Measurements from ENCODE around the gene LRIG1. TPM values are rescaled to one million over a fixed set of nuclear protein-coding genes. Genes with fewer than 3 reads are reported as not detected.

Gene LRIG1
- total RNA-seq, 1 experiment from 2014 or later: 2.2 TPM

DNA sequence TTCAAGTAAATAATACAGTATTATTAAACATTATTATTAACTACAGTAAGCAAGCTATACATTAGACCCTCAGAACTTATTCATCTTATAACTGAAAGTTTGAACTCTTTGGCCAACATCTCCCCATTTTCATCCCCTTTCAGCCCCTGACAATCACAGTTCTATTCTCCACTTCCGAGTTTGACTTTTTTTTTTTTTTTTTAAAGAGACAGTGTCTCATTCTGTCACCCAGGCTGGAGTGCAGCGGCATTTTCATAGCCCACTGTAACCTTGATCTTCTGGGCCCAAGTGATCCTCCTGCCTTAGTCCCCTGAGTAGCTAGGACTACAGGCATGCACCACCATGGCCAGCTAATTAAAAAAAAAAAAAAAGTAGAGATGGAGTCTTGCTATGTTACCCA, 41.3 kb upstream of the LRIG1 start:
- H3K9me2 ChIP-seq (replicated peaks; ENCODE audit: low read length): no peaks in the 10 kb centered on the region
- H3K27ac ChIP-seq (ENCODE audit: low read length): no peak overlapping the region
- ATAC-seq (no peak), DNase-seq (no peak)
- H3K4me3 ChIP-seq (ENCODE audit: low read length): no peak overlapping the region
- H2AFZ ChIP-seq (ENCODE audit: low read length): no peak overlapping the region
- H3K9ac ChIP-seq (ENCODE audit: low read length): no peak overlapping the region
- H3K9me3 ChIP-seq (ENCODE audit: low read length): no peaks in the 10 kb centered on the region
- ChIA-PET POLR2A (ENCODE audit: unreplicated experiment) (no interaction called here), CTCF (no interaction called here)
- H3K27me3 ChIP-seq (ENCODE audit: low read length): no peaks in the 10 kb centered on the region
- H3K4me2 ChIP-seq (ENCODE audit: low read length): no peak overlapping the region
- no peaks in the 10 kb centered on the region for H3K79me2 ChIP-seq (ENCODE audit: low read length)
- no TSS peak for BruUV-seq (replicated peaks)
- TF ChIP-seq, protein P1, sequence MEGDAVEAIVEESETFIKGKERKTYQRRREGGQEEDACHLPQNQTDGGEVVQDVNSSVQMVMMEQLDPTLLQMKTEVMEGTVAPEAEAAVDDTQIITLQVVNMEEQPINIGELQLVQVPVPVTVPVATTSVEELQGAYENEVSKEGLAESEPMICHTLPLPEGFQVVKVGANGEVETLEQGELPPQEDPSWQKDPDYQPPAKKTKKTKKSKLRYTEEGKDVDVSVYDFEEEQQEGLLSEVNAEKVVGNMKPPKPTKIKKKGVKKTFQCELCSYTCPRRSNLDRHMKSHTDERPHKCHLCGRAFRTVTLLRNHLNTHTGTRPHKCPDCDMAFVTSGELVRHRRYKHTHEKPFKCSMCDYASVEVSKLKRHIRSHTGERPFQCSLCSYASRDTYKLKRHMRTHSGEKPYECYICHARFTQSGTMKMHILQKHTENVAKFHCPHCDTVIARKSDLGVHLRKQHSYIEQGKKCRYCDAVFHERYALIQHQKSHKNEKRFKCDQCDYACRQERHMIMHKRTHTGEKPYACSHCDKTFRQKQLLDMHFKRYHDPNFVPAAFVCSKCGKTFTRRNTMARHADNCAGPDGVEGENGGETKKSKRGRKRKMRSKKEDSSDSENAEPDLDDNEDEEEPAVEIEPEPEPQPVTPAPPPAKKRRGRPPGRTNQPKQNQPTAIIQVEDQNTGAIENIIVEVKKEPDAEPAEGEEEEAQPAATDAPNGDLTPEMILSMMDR (conservative IDR thresholded peaks at IDR 0.05; ENCODE audit: low read depth, low read length): no peak
- TF ChIP-seq EZH2phosphoT487 (IDR thresholded peaks at IDR 0.05; ENCODE audit: borderline replicate concordance, low read length): no peak
- TF ChIP-seq EZH2 (IDR thresholded peaks at IDR 0.05; ENCODE audit: low read length, unreplicated experiment): no peak
- no peaks in the 10 kb centered on the region for H4K20me1 ChIP-seq (ENCODE audit: low read length)
- H3K36me3 ChIP-seq (ENCODE audit: low read depth, low read length): no peaks in the 10 kb centered on the region
- no peaks in the 10 kb centered on the region for H3K4me1 ChIP-seq (ENCODE audit: insufficient read depth, low read length)
- intact Hi-C loops (cut with micrococcal nuclease): no loop called here
- H3F3A ChIP-seq (ENCODE audit: low read length, unreplicated experiment): no peaks in the 10 kb centered on the region

DNA sequence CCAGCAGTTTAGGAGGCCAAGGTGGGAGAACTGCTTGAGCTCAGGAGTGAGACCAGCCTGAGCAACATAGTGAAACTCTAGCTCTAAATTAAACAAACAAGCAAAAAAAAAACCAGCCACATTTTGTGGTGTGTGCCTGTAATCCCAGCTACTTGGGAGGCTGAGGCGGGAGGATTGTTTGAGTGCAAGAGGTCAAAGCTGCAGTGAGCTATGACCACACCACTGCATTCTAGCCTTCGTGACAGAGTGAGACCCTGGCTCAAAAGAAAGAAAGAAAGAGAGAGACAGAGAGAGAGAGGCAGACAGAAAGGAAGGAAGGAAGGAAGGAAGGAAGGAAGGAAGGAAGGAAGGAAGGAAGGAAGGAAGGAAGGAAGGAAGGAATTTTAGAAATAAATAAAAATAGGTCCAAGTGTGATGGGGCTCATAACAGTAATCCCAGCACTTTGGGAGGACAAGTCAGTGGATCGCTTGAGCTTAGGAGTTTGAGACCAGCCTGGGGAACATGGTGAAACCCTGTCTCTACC, 38.7 kb upstream of the LRIG1 start:
- intact Hi-C loops (cut with micrococcal nuclease): no loop called here
- ChIA-PET POLR2A (ENCODE audit: unreplicated experiment) (no interaction called here), CTCF (no interaction called here)
- DNase-seq (no peak), ATAC-seq (no peak)
- Histone ChIP-seq H3K9ac (ENCODE audit: low read length) (no peak overlapping the region), H3F3A (ENCODE audit: low read length, unreplicated experiment) (no peaks in the 10 kb centered on the region), H3K9me3 (ENCODE audit: low read length) (no peaks in the 10 kb centered on the region), H3K27ac (ENCODE audit: low read length) (no peak overlapping the region), H4K20me1 (ENCODE audit: low read length) (no peaks in the 10 kb centered on the region), H3K9me2 (replicated peaks; ENCODE audit: low read length) (no peaks in the 10 kb centered on the region), H3K36me3 (ENCODE audit: low read depth, low read length) (no peaks in the 10 kb centered on the region), H3K4me1 (ENCODE audit: insufficient read depth, low read length) (no peaks in the 10 kb centered on the region), H3K79me2 (ENCODE audit: low read length) (no peaks in the 10 kb centered on the region), H3K4me2 (ENCODE audit: low read length) (no peak overlapping the region), H2AFZ (ENCODE audit: low read length) (no peak overlapping the region), H3K4me3 (ENCODE audit: low read length) (no peak overlapping the region), H3K27me3 (ENCODE audit: low read length) (no peaks in the 10 kb centered on the region)
- no peak for TF ChIP-seq EZH2 (IDR thresholded peaks at IDR 0.05; ENCODE audit: low read length, unreplicated experiment)
- TF ChIP-seq EZH2phosphoT487 (IDR thresholded peaks at IDR 0.05; ENCODE audit: borderline replicate concordance, low read length): no peak
- TF ChIP-seq, protein P1 (conservative IDR thresholded peaks at IDR 0.05; ENCODE audit: low read depth, low read length): no peak
- BruUV-seq (replicated peaks): no TSS peak

DNA sequence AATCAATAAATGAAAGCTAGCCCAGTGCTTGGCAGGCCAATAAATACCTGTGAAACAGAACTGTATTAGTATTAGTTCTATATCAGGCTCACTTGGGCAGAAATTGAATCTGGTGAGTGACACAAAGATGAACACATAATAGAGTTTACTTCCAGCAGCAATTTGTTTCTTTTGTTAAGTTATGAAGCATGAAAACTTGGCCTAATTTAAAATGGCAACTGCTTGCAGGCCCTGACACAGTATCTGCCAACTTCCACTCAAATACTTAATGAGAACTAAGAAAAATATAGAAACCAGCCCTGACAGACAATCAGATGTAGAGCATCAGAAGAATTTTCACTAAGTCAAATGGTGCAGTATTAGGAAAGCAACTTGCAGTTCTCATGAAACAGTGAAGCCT, 37.6 kb upstream of the LRIG1 start:
- Histone ChIP-seq H3K4me3 (ENCODE audit: low read length) (no peak overlapping the region), H3K9me2 (replicated peaks; ENCODE audit: low read length) (no peaks in the 10 kb centered on the region), H3K4me1 (ENCODE audit: insufficient read depth, low read length) (no peaks in the 10 kb centered on the region), H4K20me1 (ENCODE audit: low read length) (no peaks in the 10 kb centered on the region), H3K27me3 (ENCODE audit: low read length) (no peaks in the 10 kb centered on the region), H3K9ac (ENCODE audit: low read length) (no peak overlapping the region), H3F3A (ENCODE audit: low read length, unreplicated experiment) (no peaks in the 10 kb centered on the region), H3K79me2 (ENCODE audit: low read length) (no peaks in the 10 kb centered on the region), H3K4me2 (ENCODE audit: low read length) (no peak overlapping the region), H3K36me3 (ENCODE audit: low read depth, low read length) (no peaks in the 10 kb centered on the region), H3K9me3 (ENCODE audit: low read length) (no peaks in the 10 kb centered on the region), H2AFZ (ENCODE audit: low read length) (no peak overlapping the region), H3K27ac (ENCODE audit: low read length) (no peak overlapping the region)
- POLR2A ChIA-PET (ENCODE audit: unreplicated experiment): no interaction called here
- CTCF ChIA-PET: no interaction called here
- no peak for ATAC-seq
- TF ChIP-seq EZH2phosphoT487 (IDR thresholded peaks at IDR 0.05; ENCODE audit: borderline replicate concordance, low read length) (no peak), EZH2 (IDR thresholded peaks at IDR 0.05; ENCODE audit: low read length, unreplicated experiment) (no peak)
- TF ChIP-seq, protein P1 (conservative IDR thresholded peaks at IDR 0.05; ENCODE audit: low read depth, low read length): no peak
- intact Hi-C loops (cut with micrococcal nuclease): no loop called here
- DNase-seq: no peak
- BruUV-seq (replicated peaks): no TSS peak

Data from PC-3 (cell line).